Nephron progenitor cell (in vitro differentiated cells): ENCODE measurements around the gene RGS12.
A peak's percentile ranks its signal among the peaks of the same experiment; 100 is the strongest.

Source experiments
- DNase-seq: peaks from one replicate; pipeline ENCODE4 v3.0.0; 2021
- H3K27ac Mint-ChIP-seq: 2 replicates; pipeline ENCODE4 v1.8.0; 2021; ENCODE audit warnings: mild to moderate bottlenecking, moderate library complexity, mixed read lengths
- H3K27me3 Mint-ChIP-seq: 2 replicates; pipeline ENCODE4 v1.8.0; 2021; ENCODE audit warnings: mild to moderate bottlenecking, low read depth, mixed read lengths; ENCODE audit not compliant: poor library complexity
- H3K36me3 Mint-ChIP-seq: 2 replicates; pipeline ENCODE4 v1.8.0; 2021; ENCODE audit warnings: low read depth, mixed read lengths
- H3K4me1 Mint-ChIP-seq: 2 replicates; pipeline ENCODE4 v1.8.0; 2021; ENCODE audit warnings: mixed read lengths
- H3K4me3 Mint-ChIP-seq: 2 replicates; pipeline ENCODE4 v1.8.0; 2021; ENCODE audit warnings: mild to moderate bottlenecking, moderate library complexity, mixed read lengths
- H3K9me3 Mint-ChIP-seq: 2 replicates; pipeline ENCODE4 v1.8.0; 2021; ENCODE audit warnings: mild to moderate bottlenecking, moderate library complexity, mixed read lengths
- TF ChIP-seq, protein P1 (sequence below): fragments of 200-600 bp; sonication (generic); IDR thresholded peaks from 2 replicates; pipeline ENCODE4 v1.5.0; 2021; ENCODE audit warnings: antibody characterized with exemption

The RGS12 gene

DNA sequence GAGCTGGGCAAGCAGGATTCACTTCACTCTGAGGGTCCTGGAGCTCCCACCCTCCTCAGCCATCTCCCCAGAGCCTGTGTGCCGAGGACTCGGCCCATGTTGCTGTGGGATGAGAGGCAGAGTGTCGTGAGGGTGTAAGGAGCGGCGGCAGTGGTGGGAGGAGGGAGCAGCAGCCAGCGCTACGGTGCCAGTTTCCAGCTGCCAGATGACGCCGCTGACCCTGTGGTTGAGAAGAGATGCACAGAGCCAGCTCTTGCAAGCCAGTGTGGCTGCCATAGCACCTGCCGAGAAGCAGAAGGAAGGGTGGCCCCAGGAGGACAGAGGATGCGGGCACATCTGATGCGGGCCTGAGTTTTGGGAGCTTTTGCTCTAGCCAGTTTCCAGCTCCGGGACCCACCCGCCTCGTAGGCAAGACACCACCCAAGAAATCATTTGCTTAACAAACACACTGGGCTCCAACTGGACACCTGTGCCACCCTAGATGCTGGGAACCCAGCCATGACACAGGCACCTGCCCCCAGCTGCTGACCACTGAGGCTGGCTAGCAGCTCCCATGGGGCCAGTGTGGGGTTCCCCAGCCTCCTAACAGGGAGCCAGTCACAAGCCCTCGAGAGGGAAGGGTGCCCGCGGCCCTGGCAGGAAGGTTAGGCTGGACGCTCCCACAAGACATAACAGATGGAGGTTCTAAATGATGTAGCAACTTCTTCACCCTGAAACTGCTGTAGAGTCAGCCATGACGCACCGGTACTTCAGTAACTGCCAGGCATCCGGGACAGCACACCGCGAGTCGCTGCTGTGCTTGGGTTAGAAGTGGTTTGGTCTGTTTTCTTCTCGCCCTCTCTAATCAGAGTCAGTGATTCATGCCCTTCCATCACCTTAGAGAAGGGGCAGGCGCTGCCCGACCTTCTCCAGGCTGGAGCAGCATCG is 35.0 kb upstream of the RGS12 start:
- H3K36me3 Mint-ChIP-seq: no peaks in the 10 kb centered on the region
- H3K9me3 Mint-ChIP-seq: no peaks in the 10 kb centered on the region
- no peak overlapping the region for H3K4me3 Mint-ChIP-seq
- no peak for DNase-seq
- H3K4me1 Mint-ChIP-seq: no peaks in the 10 kb centered on the region
- H3K27ac Mint-ChIP-seq: no peak overlapping the region
- peaks cover 4% of the 10 kb centered on the region for H3K27me3 Mint-ChIP-seq
- TF ChIP-seq, protein P1, sequence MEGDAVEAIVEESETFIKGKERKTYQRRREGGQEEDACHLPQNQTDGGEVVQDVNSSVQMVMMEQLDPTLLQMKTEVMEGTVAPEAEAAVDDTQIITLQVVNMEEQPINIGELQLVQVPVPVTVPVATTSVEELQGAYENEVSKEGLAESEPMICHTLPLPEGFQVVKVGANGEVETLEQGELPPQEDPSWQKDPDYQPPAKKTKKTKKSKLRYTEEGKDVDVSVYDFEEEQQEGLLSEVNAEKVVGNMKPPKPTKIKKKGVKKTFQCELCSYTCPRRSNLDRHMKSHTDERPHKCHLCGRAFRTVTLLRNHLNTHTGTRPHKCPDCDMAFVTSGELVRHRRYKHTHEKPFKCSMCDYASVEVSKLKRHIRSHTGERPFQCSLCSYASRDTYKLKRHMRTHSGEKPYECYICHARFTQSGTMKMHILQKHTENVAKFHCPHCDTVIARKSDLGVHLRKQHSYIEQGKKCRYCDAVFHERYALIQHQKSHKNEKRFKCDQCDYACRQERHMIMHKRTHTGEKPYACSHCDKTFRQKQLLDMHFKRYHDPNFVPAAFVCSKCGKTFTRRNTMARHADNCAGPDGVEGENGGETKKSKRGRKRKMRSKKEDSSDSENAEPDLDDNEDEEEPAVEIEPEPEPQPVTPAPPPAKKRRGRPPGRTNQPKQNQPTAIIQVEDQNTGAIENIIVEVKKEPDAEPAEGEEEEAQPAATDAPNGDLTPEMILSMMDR: no peak

DNA sequence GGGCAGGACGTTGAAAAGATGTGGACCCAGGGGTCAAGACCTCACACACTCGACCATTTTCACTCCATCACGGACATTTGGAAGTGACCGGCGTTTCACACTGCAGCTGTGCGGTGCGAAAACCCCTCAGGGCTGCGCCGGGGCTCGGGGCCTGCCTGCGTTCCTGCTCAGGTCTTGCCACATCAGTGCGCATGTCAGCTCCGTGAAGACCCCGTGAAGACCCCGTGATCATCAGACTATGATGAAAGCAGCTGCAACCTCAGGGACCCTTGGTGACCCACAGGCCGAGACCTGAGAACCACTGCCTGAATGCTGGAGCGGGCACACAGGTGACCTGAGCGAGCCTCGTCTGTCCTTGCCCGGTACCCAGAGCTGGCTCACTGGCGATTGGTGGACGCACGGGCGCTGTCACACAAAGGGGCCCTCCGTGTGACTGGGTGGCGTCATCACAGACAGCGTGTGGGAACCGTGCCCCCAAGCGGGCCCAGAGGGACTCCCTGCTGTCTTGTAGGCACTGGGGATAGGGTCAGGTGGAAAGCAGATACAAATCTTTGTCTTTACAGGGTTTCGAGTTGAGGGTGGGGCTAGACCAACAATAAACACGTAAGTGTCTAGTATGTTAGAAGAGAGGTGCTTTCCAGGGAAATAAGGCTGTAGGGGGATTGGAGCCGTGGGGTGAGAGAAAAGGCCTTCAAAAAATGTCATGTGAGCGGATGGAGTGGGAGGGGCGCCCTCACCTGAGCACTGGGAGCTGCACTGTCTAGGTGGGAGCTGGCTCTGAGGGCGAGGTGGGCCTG is 31.2 kb upstream of the RGS12 start:
- no peak overlapping the region for H3K4me3 Mint-ChIP-seq
- no peak overlapping the region for H3K27ac Mint-ChIP-seq
- TF ChIP-seq, protein P1: no peak
- DNase-seq: no peak
- H3K4me1 Mint-ChIP-seq: no peaks in the 10 kb centered on the region
- H3K9me3 Mint-ChIP-seq: no peaks in the 10 kb centered on the region
- no peaks in the 10 kb centered on the region for H3K36me3 Mint-ChIP-seq
- H3K27me3 Mint-ChIP-seq: peaks cover 4% of the 10 kb centered on the region

DNA sequence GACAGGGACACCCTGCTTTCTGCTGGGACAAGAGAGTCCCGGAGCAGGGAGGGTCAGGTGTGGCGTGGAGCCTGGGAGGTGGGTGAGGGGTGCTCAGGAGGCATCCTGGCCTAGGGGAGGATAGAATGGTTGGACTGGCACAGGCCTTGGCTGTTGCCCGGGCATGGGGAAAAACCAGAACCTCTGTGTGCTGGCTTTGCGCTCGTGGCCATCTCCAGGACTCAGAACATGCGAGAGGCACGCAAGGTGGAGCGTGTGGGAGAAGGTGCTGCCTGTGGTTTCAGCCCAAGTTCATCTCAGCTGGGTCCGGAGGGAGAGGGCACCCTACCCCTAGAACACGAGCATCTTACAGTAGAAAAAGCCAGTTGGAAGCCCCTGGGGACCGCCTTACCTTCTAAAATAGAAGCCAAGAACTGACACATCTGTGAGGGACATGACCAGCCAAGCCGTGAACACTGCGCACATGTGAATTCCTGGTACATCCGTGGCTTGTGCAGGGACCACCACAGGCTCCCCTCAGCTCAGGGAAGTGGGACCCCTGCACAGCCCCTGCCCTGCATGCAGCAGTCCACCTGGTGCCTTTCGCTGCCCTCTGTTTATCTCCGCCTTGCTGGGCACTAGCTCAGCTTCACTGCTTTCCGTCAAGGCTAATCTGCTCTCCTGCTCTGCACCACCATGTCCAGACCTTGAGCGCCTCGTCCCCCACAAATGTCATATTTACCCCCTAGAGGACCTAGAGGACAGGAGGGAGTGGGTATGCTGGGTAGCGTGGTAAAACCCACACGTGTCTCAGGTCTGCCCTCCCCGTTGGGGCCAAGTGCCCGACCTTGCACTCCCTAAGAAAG is 30.4 kb upstream of the RGS12 start:
- TF ChIP-seq, protein P1: no peak
- Mint-ChIP-seq H3K36me3 (no peaks in the 10 kb centered on the region), H3K9me3 (no peaks in the 10 kb centered on the region), H3K27ac (no peak overlapping the region), H3K27me3 (peaks cover 4% of the 10 kb centered on the region), H3K4me3 (no peak overlapping the region), H3K4me1 (peaks cover under 1% of the 10 kb centered on the region)
- no peak for DNase-seq

DNA sequence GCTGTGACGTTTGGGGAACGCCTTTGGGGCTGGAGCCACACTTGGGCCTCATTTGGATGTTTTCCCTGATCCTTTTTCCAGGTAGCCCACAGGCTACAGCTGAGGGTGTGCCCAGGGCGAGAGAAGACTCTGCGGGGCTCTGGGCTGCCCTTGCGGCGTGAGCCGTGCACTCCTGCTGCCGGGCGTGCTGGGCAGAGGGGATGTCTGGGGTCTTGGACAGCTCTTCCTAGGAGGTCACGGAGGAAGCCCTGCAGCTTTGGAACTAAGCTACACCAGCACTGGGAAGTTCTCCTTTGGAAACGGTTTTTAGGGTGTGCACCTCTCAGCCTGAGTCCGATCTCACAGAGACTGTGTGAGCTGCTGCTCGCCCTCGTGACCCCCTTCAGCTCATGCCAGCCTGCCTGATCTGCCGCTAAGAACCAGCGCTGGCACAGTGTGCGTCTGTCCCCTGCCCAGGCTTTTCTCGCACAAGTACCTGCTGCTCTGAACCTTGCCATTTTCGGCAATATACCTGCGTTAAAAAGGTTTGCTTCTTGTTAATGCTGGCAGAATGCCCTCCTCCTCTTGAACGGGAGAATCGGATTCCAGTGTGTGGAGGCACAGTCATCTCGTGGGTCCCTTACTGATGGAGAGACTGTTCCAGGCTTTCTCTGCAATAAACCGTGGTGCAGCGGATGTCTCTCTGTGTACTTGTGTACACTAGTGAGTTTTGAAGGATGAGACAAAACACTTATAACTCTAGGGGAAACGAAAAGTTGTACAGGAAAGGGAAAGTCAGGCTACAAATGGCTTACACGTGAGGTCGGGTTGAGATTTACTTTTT is 29.6 kb upstream of the RGS12 start:
- Mint-ChIP-seq H3K27ac (peak overlapping the region; percentile 67), H3K27me3 (peaks cover 4% of the 10 kb centered on the region), H3K9me3 (no peaks in the 10 kb centered on the region), H3K4me1 (peaks cover 8% of the 10 kb centered on the region), H3K36me3 (no peaks in the 10 kb centered on the region), H3K4me3 (no peak overlapping the region)
- TF ChIP-seq, protein P1: no peak
- DNase-seq: no peak

DNA sequence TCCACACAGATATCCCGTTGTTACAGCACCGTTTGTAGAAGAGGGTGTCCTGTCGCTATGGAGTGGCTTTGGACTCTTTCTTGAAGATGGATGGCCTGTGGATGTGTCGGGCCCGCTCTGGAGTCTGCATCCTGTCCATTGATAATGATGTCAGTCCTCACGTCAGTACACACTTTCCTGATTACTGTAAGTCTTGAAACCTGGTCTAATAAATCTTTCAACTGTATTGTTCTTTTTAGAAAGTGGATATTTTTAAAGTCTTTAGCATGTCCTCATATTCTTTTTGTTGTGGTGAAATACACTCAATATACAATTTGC is 29.0 kb upstream of the RGS12 start:
- Mint-ChIP-seq H3K27ac (no peak overlapping the region), H3K27me3 (peaks cover 4% of the 10 kb centered on the region), H3K4me3 (no peak overlapping the region), H3K36me3 (no peaks in the 10 kb centered on the region), H3K4me1 (peaks cover 11% of the 10 kb centered on the region), H3K9me3 (no peaks in the 10 kb centered on the region)
- DNase-seq: no peak
- TF ChIP-seq, protein P1: no peak
